IMR-90 (cell line): ENCODE results near the gene METRNL. TPM values are rescaled to one million over a fixed set of nuclear protein-coding genes. Genes with fewer than 3 reads are reported as not detected.

Experiments used
- ATAC-seq: fragments of 200-7000 bp; cut with Tn5 transposase; 2 replicates; pipeline ENCODE4 v1.9.1; 2020; ENCODE audit warnings: low read depth, mild to moderate bottlenecking, moderate library complexity
- BruUV-seq: library from RNA; stranded (reverse); fragments of 400-500 nt; replicated peaks from 2 replicates; lab custom pipeline; 2021; lab: Mats Ljungman, UMichigan
- CTCF ChIA-PET: fragments of 300-600 bp; formaldehyde crosslinking; extraction: SDS; loops from one replicate; lab custom pipeline; 2021; ENCODE audit warnings: antibody characterized with exemption; lab: Yijun Ruan, JAX
- POLR2A ChIA-PET: fragments of 300-600 bp; sonication (Branson Sonifier 250); formaldehyde crosslinking; loops from one replicate; lab custom pipeline; 2022; ENCODE audit warnings: antibody characterized with exemption; ENCODE audit not compliant: unreplicated experiment; lab: Charles Lee
- DNase-seq: peaks from one replicate; pipeline ENCODE4 v3.0.0; 2013
- H2AFZ ChIP-seq: replicated peaks from 2 replicates; pipeline ENCODE3; 2013; ENCODE audit warnings: low read length, mild to moderate bottlenecking; ENCODE audit not compliant: poor library complexity
- H2AK5ac ChIP-seq: 2 replicates; pipeline ENCODE4 v1.6.1; 2013; ENCODE audit warnings: low read depth, low read length, inconsistent platforms
- H2AK9ac ChIP-seq: replicated peaks from 2 replicates; pipeline ENCODE3; 2013; ENCODE audit warnings: mild to moderate bottlenecking, low read depth, low read length, moderate library complexity; ENCODE audit not compliant: poor library complexity
- H2BK120ac ChIP-seq: 2 replicates; pipeline ENCODE4 v1.6.1; 2013; ENCODE audit warnings: low read depth, low read length, inconsistent platforms
- H2BK15ac ChIP-seq: 3 replicates; pipeline ENCODE4 v1.6.1; 2013; ENCODE audit warnings: low read depth, low read length, inconsistent platforms
- H2BK20ac ChIP-seq: 2 replicates; pipeline ENCODE4 v1.6.1; 2013; ENCODE audit warnings: low read depth, mild to moderate bottlenecking, inconsistent platforms, low read length, moderate library complexity
- H2BK5ac ChIP-seq: 2 replicates; pipeline ENCODE4 v1.6.1; 2013; ENCODE audit warnings: mild to moderate bottlenecking, low read depth, low read length, inconsistent platforms; ENCODE audit not compliant: poor library complexity, severe bottlenecking
- H3K14ac ChIP-seq: replicated peaks from 2 replicates; pipeline ENCODE4 v1.6.1; 2013; ENCODE audit warnings: low read depth, low read length, inconsistent platforms
- H3K18ac ChIP-seq: 2 replicates; pipeline ENCODE4 v1.6.1; 2013; ENCODE audit warnings: low read depth, low read length, control low read depth
- H3K23ac ChIP-seq: 2 replicates; pipeline ENCODE4 v1.6.1; 2013; ENCODE audit warnings: low read depth, low read length, inconsistent platforms
- H3K27ac ChIP-seq: 2 replicates; pipeline ENCODE4 v1.5.1; 2013; ENCODE audit warnings: mild to moderate bottlenecking, control low read depth, low read length; ENCODE audit not compliant: insufficient read depth
- H3K27me3 ChIP-seq: 2 replicates; pipeline ENCODE4 v1.6.1; 2013; ENCODE audit warnings: low read length; ENCODE audit not compliant: control insufficient read depth, insufficient read depth
- H3K36me3 ChIP-seq: 2 replicates; pipeline ENCODE4 v1.6.1; 2013; ENCODE audit warnings: low read length, mixed read lengths; ENCODE audit not compliant: control insufficient read depth, insufficient read depth
- H3K4ac ChIP-seq: 2 replicates; pipeline ENCODE4 v1.6.1; 2013; ENCODE audit warnings: low read depth, low read length, inconsistent platforms
- H3K4me1 ChIP-seq: 2 replicates; pipeline ENCODE4 v1.6.1; 2013; ENCODE audit warnings: low read length, mixed read lengths; ENCODE audit not compliant: control insufficient read depth, insufficient read depth
- H3K4me2 ChIP-seq: 2 replicates; pipeline ENCODE4 v1.6.1; 2013; ENCODE audit warnings: low read depth, mild to moderate bottlenecking, control low read depth, low read length, moderate library complexity
- H3K4me3 ChIP-seq: 2 replicates; pipeline ENCODE4 v1.5.1; 2013; ENCODE audit warnings: low read depth, mild to moderate bottlenecking, control low read depth, low read length, moderate library complexity; ENCODE audit not compliant: insufficient read depth
- H3K56ac ChIP-seq: 2 replicates; pipeline ENCODE4 v1.6.1; 2013; ENCODE audit warnings: low read length, inconsistent platforms; ENCODE audit not compliant: insufficient read depth; ENCODE audit errors: extremely low read depth
- H3K79me1 ChIP-seq, 2 experiments: 2 replicates each; pipeline ENCODE4 v1.6.1; 2013; ENCODE audit warnings: low read length in 2 of 2, inconsistent platforms in 1 of 2, low read depth in 1 of 2
- H3K9ac ChIP-seq: 2 replicates; pipeline ENCODE4 v1.6.1; 2013; ENCODE audit warnings: low read depth, low read length, control low read depth
- H3K9me1 ChIP-seq: 2 replicates; pipeline ENCODE4 v1.6.1; 2013; ENCODE audit warnings: low read length, inconsistent platforms; ENCODE audit not compliant: insufficient read depth
- H3K9me3 ChIP-seq: 2 replicates; pipeline ENCODE4 v1.6.1; 2013; ENCODE audit warnings: low read length; ENCODE audit not compliant: control insufficient read depth, insufficient read depth
- H4K20me1 ChIP-seq: 2 replicates; pipeline ENCODE4 v1.6.1; 2013; ENCODE audit warnings: low read length, inconsistent platforms; ENCODE audit not compliant: insufficient read depth
- H4K5ac ChIP-seq: 2 replicates; pipeline ENCODE4 v1.6.1; 2013; ENCODE audit warnings: mild to moderate bottlenecking, low read depth, low read length, control low read depth
- H4K8ac ChIP-seq, 2 experiments: 2 replicates each; pipeline ENCODE4 v1.6.1; 2013; ENCODE audit warnings: low read depth in 2 of 2, low read length in 2 of 2, control low read depth in 1 of 2, inconsistent platforms in 1 of 2
- H4K91ac ChIP-seq: 2 replicates; pipeline ENCODE4 v1.6.1; 2013; ENCODE audit warnings: low read depth, low read length, inconsistent platforms; ENCODE audit not compliant: insufficient read depth
- CEBPB ChIP-seq: IDR thresholded peaks from 2 replicates; pipeline ENCODE4 v1.6.1; 2012; ENCODE audit warnings: low read depth, low read length, improper control_type of control experiment
- MAZ ChIP-seq: IDR thresholded peaks from 2 replicates; pipeline ENCODE4 v1.6.1; 2012; ENCODE audit warnings: low read depth, mild to moderate bottlenecking, low read length, improper control_type of control experiment, moderate library complexity, borderline replicate concordance
- RAD21 ChIP-seq: IDR thresholded peaks from 2 replicates; pipeline ENCODE4 v1.6.1; 2012; ENCODE audit warnings: low read length, improper control_type of control experiment
- RFX5 ChIP-seq: IDR thresholded peaks from 2 replicates; pipeline ENCODE4 v1.8.0; 2012; ENCODE audit warnings: low read depth, mild to moderate bottlenecking, low read length, moderate library complexity
- SMC3 ChIP-seq: fragments of 150-350 bp; IDR thresholded peaks from 2 replicates; pipeline ENCODE4 v1.6.1; 2016; ENCODE audit warnings: low read depth, mild to moderate bottlenecking, antibody characterized with exemption, low read length, moderate library complexity
- WGBS, 2 experiments: methylation state at CpG; one replicate each; pipeline versions ENCODE4 v1.1.5 to v1.1.7; 2013; ENCODE audit warnings: missing lambda C conversion rate in 2 of 2; ENCODE audit not compliant: insufficient read length in 1 of 2; ENCODE audit errors: extremely low coverage in 2 of 2; 5-methylcytosine and 5-hydroxymethylcytosine counted together
- dilution Hi-C: fragments of 300-500 bp; cut with HindIII; formaldehyde crosslinking; loops from one replicate; pipeline ENCODE4 v1.14.3; 2018; ENCODE audit warnings: low sequenced_read_pairs; ENCODE audit not compliant: unreplicated experiment
- in situ Hi-C: fragments of 300-500 bp; cut with MboI; formaldehyde crosslinking; loops from 3 replicates; pipeline ENCODE4 v1.14.3; 2019; ENCODE audit warnings: low sequenced_read_pairs, inconsistent platforms, mixed read lengths
- intact Hi-C: fragments of 100-400 bp; cut with micrococcal nuclease; formaldehyde crosslinking; loops from 2 replicates; pipeline ENCODE4 v1.10.0; 2022
- polyA plus RNA-seq, 3 experiments: library from polyadenylated mRNA; depleted of rRNA; stranded (reverse); fragments of >200 nt; gene quantifications; 2 replicates each; pipeline ENCODE4 v1.2.3, GENCODE V29; 2012; ENCODE audit warnings: low replicate concordance in 1 of 3
- total RNA-seq: library from RNA; depleted of rRNA; stranded (reverse); fragments of >200 nt; gene quantifications from 2 replicates; pipeline ENCODE4 v1.2.3, GENCODE V29; 2012
- TF ChIP-seq, protein P1 (sequence below): fragments of 150-350 bp; IDR thresholded peaks from 2 replicates; pipeline ENCODE4 v1.6.1; 2016; ENCODE audit warnings: low read depth, mild to moderate bottlenecking, low read length, moderate library complexity, borderline replicate concordance
- TF ChIP-seq, protein P2 (sequence below): conservative IDR thresholded peaks from 2 replicates; pipeline ENCODE4 v1.5.1; 2012; ENCODE audit warnings: mild to moderate bottlenecking, low read depth, low read length, improper control_type of control experiment

METRNL gene
- total and polyA plus RNA-seq, 2 of the 4 experiments (the other 2 are of a cell fraction): 17.9 to 48.2 TPM

DNA sequence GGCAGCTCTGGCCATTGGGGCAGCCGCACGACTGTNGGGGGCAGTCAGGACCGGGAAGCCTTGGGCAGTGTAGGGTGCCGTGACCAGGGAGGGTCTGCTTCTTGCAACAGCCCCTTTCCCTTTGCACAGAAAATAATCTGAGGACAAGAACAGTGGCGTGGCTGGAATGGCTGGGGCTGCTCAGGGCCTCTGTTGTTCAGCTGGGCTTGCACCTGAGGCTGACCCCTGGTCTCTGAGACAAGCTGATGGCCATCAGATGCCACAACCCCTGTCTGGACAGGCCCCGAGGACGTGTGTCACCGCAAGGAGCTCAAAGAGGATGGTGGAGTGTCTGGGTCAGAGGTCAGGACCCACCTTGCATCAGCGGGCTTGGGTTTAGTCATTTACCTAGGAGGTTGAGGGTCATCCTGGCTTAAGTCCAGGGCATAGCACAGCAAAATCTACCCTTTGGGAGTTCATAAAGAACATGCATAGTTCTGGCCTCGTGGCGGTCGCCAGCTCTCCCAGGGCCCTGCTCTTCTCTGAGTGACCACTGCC lies 46.9 kb downstream of the METRNL start:
- POLR2A ChIA-PET: no interaction called here
- Histone ChIP-seq H3K27ac (no peak overlapping the region), H3K23ac (no peak overlapping the region), H3K4me3 (no peak overlapping the region), H3K79me1 (no peaks in the 10 kb centered on the region), H3K27me3 (peaks cover 39% of the 10 kb centered on the region), H4K8ac (no peak overlapping the region), H4K5ac (no peak overlapping the region), H3K14ac (no peak overlapping the region), H3K9ac (no peak overlapping the region), H3K4me2 (no peak overlapping the region), H3K4ac (no peak overlapping the region), H3K18ac (no peak overlapping the region), H2AK9ac (no peak overlapping the region), H2BK120ac (no peak overlapping the region), H3K9me3 (no peaks in the 10 kb centered on the region), H3K56ac (no peak overlapping the region), H2AK5ac (no peak overlapping the region), H2BK15ac (no peak overlapping the region), H2BK5ac (no peak overlapping the region), H4K91ac (no peak overlapping the region), H2BK20ac (no peak overlapping the region), H4K20me1 (no peaks in the 10 kb centered on the region), H3K9me1 (no peaks in the 10 kb centered on the region), H3K36me3 (no peaks in the 10 kb centered on the region), H3K4me1 (no peaks in the 10 kb centered on the region), H2AFZ (no peak overlapping the region)
- intact Hi-C loops: no loop called here
- no TSS peak for BruUV-seq
- TF ChIP-seq, protein P1, sequence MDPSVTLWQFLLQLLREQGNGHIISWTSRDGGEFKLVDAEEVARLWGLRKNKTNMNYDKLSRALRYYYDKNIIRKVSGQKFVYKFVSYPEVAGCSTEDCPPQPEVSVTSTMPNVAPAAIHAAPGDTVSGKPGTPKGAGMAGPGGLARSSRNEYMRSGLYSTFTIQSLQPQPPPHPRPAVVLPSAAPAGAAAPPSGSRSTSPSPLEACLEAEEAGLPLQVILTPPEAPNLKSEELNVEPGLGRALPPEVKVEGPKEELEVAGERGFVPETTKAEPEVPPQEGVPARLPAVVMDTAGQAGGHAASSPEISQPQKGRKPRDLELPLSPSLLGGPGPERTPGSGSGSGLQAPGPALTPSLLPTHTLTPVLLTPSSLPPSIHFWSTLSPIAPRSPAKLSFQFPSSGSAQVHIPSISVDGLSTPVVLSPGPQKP: no peak
- TF ChIP-seq SMC3 (no peak), MAZ (no peak), CEBPB (no peak), RFX5 (no peak), RAD21 (no peak)
- TF ChIP-seq, protein P2, sequence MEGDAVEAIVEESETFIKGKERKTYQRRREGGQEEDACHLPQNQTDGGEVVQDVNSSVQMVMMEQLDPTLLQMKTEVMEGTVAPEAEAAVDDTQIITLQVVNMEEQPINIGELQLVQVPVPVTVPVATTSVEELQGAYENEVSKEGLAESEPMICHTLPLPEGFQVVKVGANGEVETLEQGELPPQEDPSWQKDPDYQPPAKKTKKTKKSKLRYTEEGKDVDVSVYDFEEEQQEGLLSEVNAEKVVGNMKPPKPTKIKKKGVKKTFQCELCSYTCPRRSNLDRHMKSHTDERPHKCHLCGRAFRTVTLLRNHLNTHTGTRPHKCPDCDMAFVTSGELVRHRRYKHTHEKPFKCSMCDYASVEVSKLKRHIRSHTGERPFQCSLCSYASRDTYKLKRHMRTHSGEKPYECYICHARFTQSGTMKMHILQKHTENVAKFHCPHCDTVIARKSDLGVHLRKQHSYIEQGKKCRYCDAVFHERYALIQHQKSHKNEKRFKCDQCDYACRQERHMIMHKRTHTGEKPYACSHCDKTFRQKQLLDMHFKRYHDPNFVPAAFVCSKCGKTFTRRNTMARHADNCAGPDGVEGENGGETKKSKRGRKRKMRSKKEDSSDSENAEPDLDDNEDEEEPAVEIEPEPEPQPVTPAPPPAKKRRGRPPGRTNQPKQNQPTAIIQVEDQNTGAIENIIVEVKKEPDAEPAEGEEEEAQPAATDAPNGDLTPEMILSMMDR: no peak
- CTCF ChIA-PET: interaction anchor here (0.6 kb wide), 1 partner anchor 15 kb away, joined by 3 read pairs; no protein-coding TSS in a partner anchor
- DNase-seq (no peak), ATAC-seq (no peak)
- 65% methylated on average over 7 of the region's 12 CpGs; no CpG with 5 or more reads in 1 of the 2 experiments for WGBS, 2 experiments
- dilution Hi-C loops: no loop called here
- in situ Hi-C loops: no loop called here
